ENCODE measurements around the gene TENT4A. TPM values are rescaled to one million over a fixed set of nuclear protein-coding genes. Genes with fewer than 3 reads are reported as not detected.

TENT4A gene
- total RNA-seq, 1 experiment from 2014 or later, result 25.6 TPM

DNA sequence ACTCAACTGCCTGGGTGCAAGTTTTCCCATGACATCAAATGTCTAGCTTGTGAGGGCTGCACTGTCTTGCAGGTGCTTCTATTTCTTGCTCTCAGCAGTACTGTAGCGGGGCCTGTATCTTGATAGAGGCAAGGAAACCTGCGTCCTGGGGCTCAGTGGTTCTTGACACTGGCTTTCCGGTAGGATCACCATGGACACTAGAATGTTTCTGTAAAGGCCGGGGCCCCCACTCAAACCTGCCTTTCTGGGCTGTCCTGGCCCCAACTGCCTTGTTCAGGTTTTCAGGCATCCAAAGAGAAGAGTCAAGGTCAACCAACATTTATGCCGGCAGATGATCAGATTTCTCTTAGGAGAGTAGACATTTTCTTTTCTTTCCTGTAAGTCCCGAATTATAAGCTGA is 26.7 kb upstream of the TENT4A start:
- H3K4ac ChIP-seq (ENCODE audit: low read depth, low read length), result no peak overlapping the region
- H4K20me1 ChIP-seq (ENCODE audit: control insufficient read depth, insufficient read depth, insufficient read length), result no peaks in the 10 kb centered on the region
- no peak overlapping the region for H3K18ac ChIP-seq (ENCODE audit: insufficient read length, low read depth, low read length)
- no peak overlapping the region for H3K9ac ChIP-seq (ENCODE audit: extremely low read depth, insufficient read length, low read length)
- no peak overlapping the region for H2BK5ac ChIP-seq (ENCODE audit: insufficient read length, low read length)
- H2BK120ac ChIP-seq (ENCODE audit: low read depth, low read length, poor library complexity, severe bottlenecking), result no peak overlapping the region
- H3K36me3 Mint-ChIP-seq (ENCODE audit: insufficient read depth in 1 of 3, low read depth in 3 of 3), result no peaks in the 10 kb centered on the region
- no peaks in the 10 kb centered on the region for H3K23me2 ChIP-seq (ENCODE audit: insufficient read length, low read depth, low read length, poor library complexity, severe bottlenecking)
- H4K8ac ChIP-seq (replicated peaks; ENCODE audit: insufficient read length, low read depth, low read length), result no peak overlapping the region
- peaks cover 50% of the 10 kb centered on the region for H3K27me3 Mint-ChIP-seq (ENCODE audit: low read depth)
- no peak overlapping the region for H2BK15ac ChIP-seq (ENCODE audit: low read depth, low read length)
- no peak overlapping the region for H3K27ac Mint-ChIP-seq
- H3K9me3 ChIP-seq (ENCODE audit: control insufficient read depth, low read depth, low read length), result no peaks in the 10 kb centered on the region
- H2BK20ac ChIP-seq (ENCODE audit: low read depth, low read length, poor library complexity, severe bottlenecking), result no peak overlapping the region
- no peak overlapping the region for H3K23ac ChIP-seq (ENCODE audit: insufficient read length, low read depth, low read length)
- H3K14ac ChIP-seq (ENCODE audit: insufficient read depth, low read length), result no peak overlapping the region; the same call in 1 of the 2 replicates
- no peak overlapping the region for H4K91ac ChIP-seq (ENCODE audit: insufficient read length, low read depth, low read length)
- TF ChIP-seq, protein P1, sequence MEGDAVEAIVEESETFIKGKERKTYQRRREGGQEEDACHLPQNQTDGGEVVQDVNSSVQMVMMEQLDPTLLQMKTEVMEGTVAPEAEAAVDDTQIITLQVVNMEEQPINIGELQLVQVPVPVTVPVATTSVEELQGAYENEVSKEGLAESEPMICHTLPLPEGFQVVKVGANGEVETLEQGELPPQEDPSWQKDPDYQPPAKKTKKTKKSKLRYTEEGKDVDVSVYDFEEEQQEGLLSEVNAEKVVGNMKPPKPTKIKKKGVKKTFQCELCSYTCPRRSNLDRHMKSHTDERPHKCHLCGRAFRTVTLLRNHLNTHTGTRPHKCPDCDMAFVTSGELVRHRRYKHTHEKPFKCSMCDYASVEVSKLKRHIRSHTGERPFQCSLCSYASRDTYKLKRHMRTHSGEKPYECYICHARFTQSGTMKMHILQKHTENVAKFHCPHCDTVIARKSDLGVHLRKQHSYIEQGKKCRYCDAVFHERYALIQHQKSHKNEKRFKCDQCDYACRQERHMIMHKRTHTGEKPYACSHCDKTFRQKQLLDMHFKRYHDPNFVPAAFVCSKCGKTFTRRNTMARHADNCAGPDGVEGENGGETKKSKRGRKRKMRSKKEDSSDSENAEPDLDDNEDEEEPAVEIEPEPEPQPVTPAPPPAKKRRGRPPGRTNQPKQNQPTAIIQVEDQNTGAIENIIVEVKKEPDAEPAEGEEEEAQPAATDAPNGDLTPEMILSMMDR (conservative IDR thresholded peaks at IDR 0.05), result no peak
- no peak overlapping the region for H2AFZ ChIP-seq (ENCODE audit: low read length)
- peak overlapping the region; percentile 60 for H3K4me2 ChIP-seq (ENCODE audit: insufficient read depth, insufficient read length, low read length)
- no peak overlapping the region for H2AK5ac ChIP-seq (ENCODE audit: insufficient read length, low read length)
- H3K4me1 Mint-ChIP-seq, result peaks cover 6% of the 10 kb centered on the region in 2 experiments
- H3K27ac ChIP-seq (ENCODE audit: insufficient read length, low read depth, low read length), result no peak overlapping the region
- no peaks in the 10 kb centered on the region for H3K79me2 ChIP-seq (ENCODE audit: insufficient read depth, low read length)
- H3K9me3 Mint-ChIP-seq, result no peaks in the 10 kb centered on the region; a peak in 1 of 5 replicates
- peak overlapping the region; percentile 48 to 60; a peak in 3 of 5 replicates for H3K4me3 Mint-ChIP-seq
- H3K56ac ChIP-seq (ENCODE audit: insufficient read length, low read depth, low read length), result no peak overlapping the region
- DNase-seq, result no peak
- H3K79me1 ChIP-seq (ENCODE audit: insufficient read depth, low read depth, low read length, poor library complexity, severe bottlenecking), result no peaks in the 10 kb centered on the region
- no peaks in the 10 kb centered on the region for H3K4me1 ChIP-seq (ENCODE audit: insufficient read depth, low read length)
- WGBS (ENCODE audit: extremely low coverage, insufficient read length, low lambda C conversion rate), result no CpG with 5 or more reads among the region's 6 CpGs
- H3T11ph ChIP-seq (ENCODE audit: low read length), result no peak overlapping the region
- no peaks in the 10 kb centered on the region for H3K27me3 ChIP-seq (ENCODE audit: insufficient read depth, low read length)
- no peak overlapping the region for H2BK12ac ChIP-seq (ENCODE audit: insufficient read length, low read depth, low read length)
- no peak overlapping the region for H4K5ac ChIP-seq (ENCODE audit: insufficient read length, low read depth, low read length)
